ENCODE data around the gene WNT9B.

WNT9B gene

GRCh38 chr17:46903762-46904672 lies 52.6 kb downstream of the WNT9B start:
- no peak for TF ChIP-seq EZH2phosphoT487 (IDR thresholded peaks at IDR 0.05; ENCODE audit: borderline replicate concordance)
- TF ChIP-seq CTCF (conservative IDR thresholded peaks at IDR 0.05; ENCODE audit: low read length): no peak
- Histone ChIP-seq H2AFZ (ENCODE audit: low read length) (no peak overlapping the region), H3K4me1 (ENCODE audit: insufficient read depth, low read length, poor library complexity, severe bottlenecking) (no peaks in the 10 kb centered on the region), H3K36me3 (ENCODE audit: insufficient read depth, low read length) (no peaks in the 10 kb centered on the region), H3K79me2 (ENCODE audit: insufficient read depth, low read length) (no peaks in the 10 kb centered on the region), H3K27me3 (ENCODE audit: insufficient read depth, low read length, poor library complexity, severe bottlenecking) (no peaks in the 10 kb centered on the region), H4K20me1 (ENCODE audit: insufficient read depth, low read length, poor library complexity, severe bottlenecking) (no peaks in the 10 kb centered on the region), H3K4me2 (ENCODE audit: low read depth, low read length, poor library complexity, severe bottlenecking) (no peak overlapping the region), H3K9ac (ENCODE audit: low read depth, low read length, poor library complexity, severe bottlenecking) (no peak overlapping the region), H3F3A (ENCODE audit: low read depth) (no peaks in the 10 kb centered on the region), H3K4me3 (ENCODE audit: low read length, poor library complexity, severe bottlenecking) (no peak overlapping the region), H3K9me2 (replicated peaks; ENCODE audit: low read depth, low read length) (no peaks in the 10 kb centered on the region), H3K9me3 (ENCODE audit: insufficient read depth, low read depth, low read length) (no peaks in the 10 kb centered on the region)

- H2AFZ ChIP-seq (ENCODE audit: low read length): no peak overlapping the region
- H3K79me2 ChIP-seq (ENCODE audit: insufficient read depth, low read length): no peaks in the 10 kb centered on the region
- H3K4me2 ChIP-seq (ENCODE audit: low read depth, low read length, poor library complexity, severe bottlenecking): no peak overlapping the region
- no peaks in the 10 kb centered on the region for H4K20me1 ChIP-seq (ENCODE audit: insufficient read depth, low read length, poor library complexity, severe bottlenecking)
- H3F3A ChIP-seq (ENCODE audit: low read depth): no peaks in the 10 kb centered on the region
- no peaks in the 10 kb centered on the region for H3K36me3 ChIP-seq (ENCODE audit: insufficient read depth, low read length)
- H3K27me3 ChIP-seq (ENCODE audit: insufficient read depth, low read length, poor library complexity, severe bottlenecking): no peaks in the 10 kb centered on the region
- H3K4me1 ChIP-seq (ENCODE audit: insufficient read depth, low read length, poor library complexity, severe bottlenecking): no peaks in the 10 kb centered on the region
- no peaks in the 10 kb centered on the region for H3K9me3 ChIP-seq (ENCODE audit: insufficient read depth, low read depth, low read length)
- H3K9ac ChIP-seq (ENCODE audit: low read depth, low read length, poor library complexity, severe bottlenecking): no peak overlapping the region
- TF ChIP-seq CTCF (conservative IDR thresholded peaks at IDR 0.05; ENCODE audit: low read length): no peak
- no peaks in the 10 kb centered on the region for H3K9me2 ChIP-seq (replicated peaks; ENCODE audit: low read depth, low read length)
- no peak overlapping the region for H3K4me3 ChIP-seq (ENCODE audit: low read length, poor library complexity, severe bottlenecking)
Measured at GRCh38 chr17:46908068-46908737, 56.8 kb downstream of the WNT9B start.

GRCh38 chr17:46910179-46910927 lies 59.0 kb downstream of the WNT9B start:
- H3K9me2 ChIP-seq (replicated peaks; ENCODE audit: low read depth, low read length): no peaks in the 10 kb centered on the region
- H3K9me3 ChIP-seq (ENCODE audit: insufficient read depth, low read depth, low read length): no peaks in the 10 kb centered on the region
- H3K4me3 ChIP-seq (ENCODE audit: low read length, poor library complexity, severe bottlenecking): no peak overlapping the region
- H3F3A ChIP-seq (ENCODE audit: low read depth): no peaks in the 10 kb centered on the region
- no peak overlapping the region for H3K9ac ChIP-seq (ENCODE audit: low read depth, low read length, poor library complexity, severe bottlenecking)
- no peaks in the 10 kb centered on the region for H3K4me1 ChIP-seq (ENCODE audit: insufficient read depth, low read length, poor library complexity, severe bottlenecking)
- no peaks in the 10 kb centered on the region for H3K36me3 ChIP-seq (ENCODE audit: insufficient read depth, low read length)
- H3K27me3 ChIP-seq (ENCODE audit: insufficient read depth, low read length, poor library complexity, severe bottlenecking): no peaks in the 10 kb centered on the region
- no peak overlapping the region for H3K4me2 ChIP-seq (ENCODE audit: low read depth, low read length, poor library complexity, severe bottlenecking)
- H2AFZ ChIP-seq (ENCODE audit: low read length): no peak overlapping the region
- TF ChIP-seq EZH2phosphoT487 (IDR thresholded peaks at IDR 0.05; ENCODE audit: borderline replicate concordance): no peak
- TF ChIP-seq CTCF (conservative IDR thresholded peaks at IDR 0.05; ENCODE audit: low read length): no peak
- H4K20me1 ChIP-seq (ENCODE audit: insufficient read depth, low read length, poor library complexity, severe bottlenecking): no peaks in the 10 kb centered on the region
- H3K79me2 ChIP-seq (ENCODE audit: insufficient read depth, low read length): no peaks in the 10 kb centered on the region
